Breast epithelium (tissue), 4 donors: ENCODE measurements around the gene COMMD9. TPM values are rescaled to one million over a fixed set of nuclear protein-coding genes. Genes with fewer than 3 reads are reported as not detected.

Experiments used
- DNase-seq, 2 donors: peaks; one replicate each; pipeline ENCODE4 v3.0.0-alpha.2; 2019; ENCODE audit warnings: low spot score in 2 of 2
- H3K27ac ChIP-seq, 2 donors: fragments of 200-600 bp; sonication (generic) in 1 of 2; one replicate each; pipeline ENCODE4 v1.5.1; 2016 to 2019; ENCODE audit warnings: mild to moderate bottlenecking in 1 of 2
- H3K27me3 ChIP-seq, 2 donors: fragments of 200-600 bp; sonication (generic) in 1 of 2; one replicate each; pipeline versions ENCODE4 v1.5.1 to v1.6.0; 2017 to 2019; ENCODE audit warnings: control low read depth in 1 of 2, mild to moderate bottlenecking in 1 of 2
- H3K36me3 ChIP-seq: fragments of 200-600 bp; one replicate; pipeline ENCODE4 v1.5.1; 2019
- H3K4me1 ChIP-seq, 2 donors: fragments of 200-600 bp; sonication (generic); one replicate each; pipeline ENCODE4 v1.5.1; 2016 to 2019; ENCODE audit warnings: control low read depth in 1 of 2
- H3K4me3 ChIP-seq, 3 donors: fragments of 200-600 bp; sonication (generic); 1 replicate in 2 of 3; 2 replicates in 1 of 3; pipeline ENCODE4 v1.5.1; 2016 to 2019; ENCODE audit warnings: mild to moderate bottlenecking in 3 of 3, moderate library complexity in 2 of 3
- H3K9me3 ChIP-seq, 2 donors: fragments of 200-600 bp; sonication (generic) in 1 of 2; one replicate each; pipeline ENCODE4 v1.5.1; 2016 to 2019; ENCODE audit warnings: control low read depth in 1 of 2
- POLR2A ChIP-seq: fragments of 450-650 bp; IDR thresholded peaks from one replicate; pipeline ENCODE4 v1.6.1; 2016; ENCODE audit warnings: antibody characterized with exemption, mild to moderate bottlenecking, moderate library complexity
- POLR2AphosphoS5 ChIP-seq, 3 donors: sonication (generic); formaldehyde crosslinking; IDR thresholded peaks; one replicate each; pipeline ENCODE4 v1.6.1; 2017; ENCODE audit warnings: antibody characterized with exemption in 3 of 3
- intact Hi-C: fragments of 100-400 bp; cut with DNase I; formaldehyde crosslinking; loops from one replicate; pipeline ENCODE4 v1.15.1; 2023; ENCODE audit warnings: low total_unique reads
- total RNA-seq, 3 donors: library from RNA; depleted of rRNA; stranded (reverse); fragments of >200 nt; gene quantifications; one replicate each; pipeline ENCODE4 v1.1.0, GENCODE V29; 2016
- TF ChIP-seq, protein P1 (sequence below), 3 donors: fragments of 450-650 bp; IDR thresholded peaks; one replicate each; pipeline ENCODE4 v1.5.1; 2016 to 2017; ENCODE audit warnings: antibody characterized with exemption in 3 of 3, mild to moderate bottlenecking in 3 of 3, moderate library complexity in 3 of 3

The COMMD9 gene
- total RNA-seq, 3 donors from 2014 or later: 38.3 to 61.6 (median 53.6) TPM

GRCh38 chr11:36243641-36244040, 45.6 kb downstream of the COMMD9 start:
- no peak overlapping the region for H3K4me3 ChIP-seq
- intact Hi-C loops: no loop called here
- no peaks in the 10 kb centered on the region for H3K36me3 ChIP-seq
- H3K27me3 ChIP-seq: no peaks in the 10 kb centered on the region
- no peak overlapping the region for H3K27ac ChIP-seq
- H3K9me3 ChIP-seq: no peaks in the 10 kb centered on the region
- no peak for DNase-seq
- TF ChIP-seq POLR2AphosphoS5 (IDR thresholded peaks at IDR 0.05) (no peak), POLR2A (no peak)
- TF ChIP-seq, protein P1, sequence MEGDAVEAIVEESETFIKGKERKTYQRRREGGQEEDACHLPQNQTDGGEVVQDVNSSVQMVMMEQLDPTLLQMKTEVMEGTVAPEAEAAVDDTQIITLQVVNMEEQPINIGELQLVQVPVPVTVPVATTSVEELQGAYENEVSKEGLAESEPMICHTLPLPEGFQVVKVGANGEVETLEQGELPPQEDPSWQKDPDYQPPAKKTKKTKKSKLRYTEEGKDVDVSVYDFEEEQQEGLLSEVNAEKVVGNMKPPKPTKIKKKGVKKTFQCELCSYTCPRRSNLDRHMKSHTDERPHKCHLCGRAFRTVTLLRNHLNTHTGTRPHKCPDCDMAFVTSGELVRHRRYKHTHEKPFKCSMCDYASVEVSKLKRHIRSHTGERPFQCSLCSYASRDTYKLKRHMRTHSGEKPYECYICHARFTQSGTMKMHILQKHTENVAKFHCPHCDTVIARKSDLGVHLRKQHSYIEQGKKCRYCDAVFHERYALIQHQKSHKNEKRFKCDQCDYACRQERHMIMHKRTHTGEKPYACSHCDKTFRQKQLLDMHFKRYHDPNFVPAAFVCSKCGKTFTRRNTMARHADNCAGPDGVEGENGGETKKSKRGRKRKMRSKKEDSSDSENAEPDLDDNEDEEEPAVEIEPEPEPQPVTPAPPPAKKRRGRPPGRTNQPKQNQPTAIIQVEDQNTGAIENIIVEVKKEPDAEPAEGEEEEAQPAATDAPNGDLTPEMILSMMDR (IDR thresholded peaks at IDR 0.05): no peak
- H3K4me1 ChIP-seq: no peaks in the 10 kb centered on the region

- Histone ChIP-seq H3K4me3 (no peak overlapping the region), H3K27me3 (no peaks in the 10 kb centered on the region), H3K27ac (no peak overlapping the region), H3K4me1 (no peaks in the 10 kb centered on the region), H3K36me3 (no peaks in the 10 kb centered on the region), H3K9me3 (no peaks in the 10 kb centered on the region)
- intact Hi-C loops: no loop called here
- no peak for TF ChIP-seq POLR2AphosphoS5 (IDR thresholded peaks at IDR 0.05)
- no peak for DNase-seq
Observed at GRCh38 chr11:36241497-36241896, 47.7 kb downstream of the COMMD9 start.

- H3K4me1 ChIP-seq: no peaks in the 10 kb centered on the region
- intact Hi-C loops: no loop called here
- no peak overlapping the region for H3K27ac ChIP-seq
- no peak overlapping the region for H3K4me3 ChIP-seq
- no peaks in the 10 kb centered on the region for H3K36me3 ChIP-seq
- no peak for DNase-seq
- H3K9me3 ChIP-seq: no peaks in the 10 kb centered on the region
- TF ChIP-seq POLR2A: no peak
- TF ChIP-seq POLR2AphosphoS5 (IDR thresholded peaks at IDR 0.05): no peak
- TF ChIP-seq, protein P1 (IDR thresholded peaks at IDR 0.05): no peak
- no peaks in the 10 kb centered on the region for H3K27me3 ChIP-seq
Observed at GRCh38 chr11:36240801-36241200, 48.4 kb downstream of the COMMD9 start.

- no peaks in the 10 kb centered on the region for H3K27me3 ChIP-seq
- H3K4me3 ChIP-seq: no peak overlapping the region
- H3K27ac ChIP-seq: no peak overlapping the region
- H3K4me1 ChIP-seq: no peaks in the 10 kb centered on the region
- no peaks in the 10 kb centered on the region for H3K36me3 ChIP-seq
- intact Hi-C loops: no loop called here
- TF ChIP-seq POLR2A (no peak), POLR2AphosphoS5 (IDR thresholded peaks at IDR 0.05) (no peak)
- TF ChIP-seq, protein P1 (IDR thresholded peaks at IDR 0.05): no peak
- no peaks in the 10 kb centered on the region for H3K9me3 ChIP-seq
- no peak for DNase-seq
Observed at GRCh38 chr11:36240173-36240572, 49.1 kb downstream of the COMMD9 start.

GRCh38 chr11:36239636-36240035, 49.6 kb downstream of the COMMD9 start:
- no peaks in the 10 kb centered on the region for H3K27me3 ChIP-seq
- no peaks in the 10 kb centered on the region for H3K36me3 ChIP-seq
- intact Hi-C loops: loop anchor here (1.0 kb wide), 1 partner anchor 36 kb away; no protein-coding TSS in a partner anchor
- TF ChIP-seq, protein P1 (IDR thresholded peaks at IDR 0.05): no peak
- TF ChIP-seq POLR2AphosphoS5 (IDR thresholded peaks at IDR 0.05) (no peak), POLR2A (no peak)
- H3K4me3 ChIP-seq: no peak overlapping the region
- no peaks in the 10 kb centered on the region for H3K4me1 ChIP-seq
- DNase-seq: no peak
- H3K9me3 ChIP-seq: no peaks in the 10 kb centered on the region
- no peak overlapping the region for H3K27ac ChIP-seq

DNA sequence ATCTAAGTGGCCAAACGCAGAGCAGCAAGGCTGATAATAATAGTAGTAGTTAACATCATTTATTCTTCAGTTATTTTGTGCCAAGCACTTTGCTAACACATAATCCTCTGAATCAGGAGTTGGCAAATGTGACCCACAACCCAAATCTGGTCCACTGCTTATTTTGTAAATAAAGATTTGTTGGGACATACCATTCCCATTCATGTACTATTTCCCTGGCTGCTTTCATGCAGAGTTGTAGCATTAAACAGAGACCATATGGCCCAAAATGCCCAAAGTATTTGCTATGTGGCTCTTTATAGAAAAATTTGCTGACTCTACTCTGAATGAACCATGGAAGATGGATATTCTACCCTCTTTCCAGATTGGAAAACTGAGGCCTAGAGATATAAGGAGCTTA, 50.3 kb downstream of the COMMD9 start:
- Histone ChIP-seq H3K27ac (no peak overlapping the region), H3K9me3 (no peaks in the 10 kb centered on the region), H3K27me3 (no peaks in the 10 kb centered on the region), H3K4me3 (no peak overlapping the region), H3K36me3 (no peaks in the 10 kb centered on the region), H3K4me1 (no peaks in the 10 kb centered on the region)
- intact Hi-C loops: loop anchor here (1.0 kb wide), 1 partner anchor 36 kb away; no protein-coding TSS in a partner anchor
- DNase-seq: no peak
- TF ChIP-seq POLR2AphosphoS5 (IDR thresholded peaks at IDR 0.05) (no peak), POLR2A (no peak)
- TF ChIP-seq, protein P1 (IDR thresholded peaks at IDR 0.05): no peak
